ENCODE data around the gene C1orf94. TPM values are rescaled to one million over a fixed set of nuclear protein-coding genes. Genes with fewer than 3 reads are reported as not detected.

Gene C1orf94
- total RNA-seq, 1 donor from 2014 or later, result not detected

- Mint-ChIP-seq H3K9me3 (no peaks in the 10 kb centered on the region), H3K36me3 (no peaks in the 10 kb centered on the region), H3K27ac (no peak overlapping the region), H3K27me3 (ENCODE audit: low read depth) (peaks cover 24% of the 10 kb centered on the region), H3K4me1 (no peaks in the 10 kb centered on the region), H3K4me3 (no peak overlapping the region)
- TF ChIP-seq CTCF (IDR thresholded peaks at IDR 0.05; ENCODE audit: unreplicated experiment), result no peak
- DNase-seq (ENCODE audit: low spot score in 2 of 2, unreplicated experiment in 2 of 2), result no peak
These were observed 37.2 kb downstream of the C1orf94 start for GRCh38 chr1:34213956-34214355.

- H3K36me3 Mint-ChIP-seq, result no peaks in the 10 kb centered on the region
These were observed 54.7 kb downstream of the C1orf94 start for GRCh38 chr1:34231441-34231840.

GRCh38 chr1:34235594-34235993 lies 58.9 kb downstream of the C1orf94 start:
- TF ChIP-seq CTCF (IDR thresholded peaks at IDR 0.05; ENCODE audit: unreplicated experiment), result no peak
- Mint-ChIP-seq H3K9me3 (peaks cover 20% of the 10 kb centered on the region), H3K4me1 (no peaks in the 10 kb centered on the region), H3K4me3 (no peak overlapping the region), H3K36me3 (no peaks in the 10 kb centered on the region), H3K27me3 (ENCODE audit: low read depth) (peaks cover 29% of the 10 kb centered on the region), H3K27ac (no peak overlapping the region)
- DNase-seq (ENCODE audit: low spot score in 2 of 2, unreplicated experiment in 2 of 2), result no peak

More at GRCh38 chr1:34231441-34231840, 54.7 kb downstream of the C1orf94 start:
- no peak for DNase-seq (ENCODE audit: low spot score in 2 of 2, unreplicated experiment in 2 of 2)
- no peak for TF ChIP-seq CTCF (IDR thresholded peaks at IDR 0.05; ENCODE audit: unreplicated experiment)
- no peaks in the 10 kb centered on the region for H3K9me3 Mint-ChIP-seq
- no peak overlapping the region for H3K27ac Mint-ChIP-seq
- peaks cover 39% of the 10 kb centered on the region for H3K27me3 Mint-ChIP-seq (ENCODE audit: low read depth)
- H3K4me3 Mint-ChIP-seq, result no peak overlapping the region
- no peaks in the 10 kb centered on the region for H3K4me1 Mint-ChIP-seq

GRCh38 chr1:34236089-34236488 lies 59.4 kb downstream of the C1orf94 start:
- TF ChIP-seq CTCF (IDR thresholded peaks at IDR 0.05; ENCODE audit: unreplicated experiment), result no peak
- Mint-ChIP-seq H3K27ac (no peak overlapping the region), H3K9me3 (peaks cover 20% of the 10 kb centered on the region), H3K4me1 (no peaks in the 10 kb centered on the region), H3K4me3 (no peak overlapping the region), H3K36me3 (no peaks in the 10 kb centered on the region), H3K27me3 (ENCODE audit: low read depth) (peaks cover 24% of the 10 kb centered on the region)
- no peak for DNase-seq (ENCODE audit: low spot score in 2 of 2, unreplicated experiment in 2 of 2)

- no peaks in the 10 kb centered on the region for H3K4me1 Mint-ChIP-seq
- no peaks in the 10 kb centered on the region for H3K36me3 Mint-ChIP-seq
- H3K27me3 Mint-ChIP-seq (ENCODE audit: low read depth), result peaks cover 17% of the 10 kb centered on the region
- no peak overlapping the region for H3K4me3 Mint-ChIP-seq
- peaks cover 26% of the 10 kb centered on the region for H3K9me3 Mint-ChIP-seq
- TF ChIP-seq CTCF (IDR thresholded peaks at IDR 0.05; ENCODE audit: unreplicated experiment), result no peak
- no peak for DNase-seq (ENCODE audit: low spot score in 2 of 2, unreplicated experiment in 2 of 2)
- no peak overlapping the region for H3K27ac Mint-ChIP-seq
These were observed 60.6 kb downstream of the C1orf94 start for GRCh38 chr1:34237151-34237815.
